HG03521 (cell line): ENCODE data around the gene KIDINS220.

ENCODE experiments used
- ATAC-seq: cut with Tn5 transposase; IDR thresholded peaks from one replicate; pipeline ENCODE4 v1.9.1; 2021; ENCODE audit warnings: mild to moderate bottlenecking, moderate library complexity; ENCODE audit not compliant: unreplicated experiment

KIDINS220 gene

GRCh38 chr2:8853426-8853825 is 16.0 kb upstream of the KIDINS220 start:
- no peak for ATAC-seq

- no peak for ATAC-seq
Observed at GRCh38 chr2:8851811-8852560, 14.6 kb upstream of the KIDINS220 start.

- ATAC-seq: no peak
Observed at GRCh38 chr2:8850845-8851487, 13.6 kb upstream of the KIDINS220 start.

- ATAC-seq: no peak
Observed at GRCh38 chr2:8849327-8849726, 11.9 kb upstream of the KIDINS220 start.

- ATAC-seq: no peak
Observed at GRCh38 chr2:8848328-8849100, 11.1 kb upstream of the KIDINS220 start.

GRCh38 chr2:8847400-8847799 is 10.0 kb upstream of the KIDINS220 start:
- no peak for ATAC-seq

- ATAC-seq: no peak
Observed at GRCh38 chr2:8841932-8842331, 4.5 kb upstream of the KIDINS220 start.

- ATAC-seq: no peak
Observed at GRCh38 chr2:8840475-8841091, 3.2 kb upstream of the KIDINS220 start.

- no peak for ATAC-seq
Observed at GRCh38 chr2:8839189-8839965, 2.0 kb upstream of the KIDINS220 start.

GRCh38 chr2:8837795-8838140 is 355 bp upstream of the KIDINS220 start:
- no peak for ATAC-seq

- no peak for ATAC-seq
Observed at GRCh38 chr2:8835279-8835678, 2.1 kb downstream of the KIDINS220 start.

GRCh38 chr2:8833853-8834252 is 3.6 kb downstream of the KIDINS220 start:
- ATAC-seq: no peak

GRCh38 chr2:8831516-8831915 is 5.9 kb downstream of the KIDINS220 start:
- ATAC-seq: no peak

- no peak for ATAC-seq
Observed at GRCh38 chr2:8827729-8828128, 9.7 kb downstream of the KIDINS220 start.

- no peak for ATAC-seq
Observed at GRCh38 chr2:8822218-8822617, 15.2 kb downstream of the KIDINS220 start.

GRCh38 chr2:8821276-8822217 is 15.9 kb downstream of the KIDINS220 start:
- ATAC-seq: no peak

- no peak for ATAC-seq
Observed at GRCh38 chr2:8819948-8820347, 17.5 kb downstream of the KIDINS220 start.

- no peak for ATAC-seq
Observed at GRCh38 chr2:8819194-8819593, 18.2 kb downstream of the KIDINS220 start.

- no peak for ATAC-seq
Observed at GRCh38 chr2:8817221-8817620, 20.2 kb downstream of the KIDINS220 start.
